ENCODE data around the gene VAMP2.
A peak's percentile ranks its signal among the peaks of the same experiment; 100 is the strongest.

Gene VAMP2

GRCh38 chr17:8125947-8126490 is 36.7 kb downstream of the VAMP2 start:
- peak overlapping the region; percentile 78 for H3K4me3 ChIP-seq (ENCODE audit: control insufficient read depth, low read depth, low read length)
- DNase-seq (ENCODE audit: low read depth): no peak
- TF ChIP-seq, protein P1, sequence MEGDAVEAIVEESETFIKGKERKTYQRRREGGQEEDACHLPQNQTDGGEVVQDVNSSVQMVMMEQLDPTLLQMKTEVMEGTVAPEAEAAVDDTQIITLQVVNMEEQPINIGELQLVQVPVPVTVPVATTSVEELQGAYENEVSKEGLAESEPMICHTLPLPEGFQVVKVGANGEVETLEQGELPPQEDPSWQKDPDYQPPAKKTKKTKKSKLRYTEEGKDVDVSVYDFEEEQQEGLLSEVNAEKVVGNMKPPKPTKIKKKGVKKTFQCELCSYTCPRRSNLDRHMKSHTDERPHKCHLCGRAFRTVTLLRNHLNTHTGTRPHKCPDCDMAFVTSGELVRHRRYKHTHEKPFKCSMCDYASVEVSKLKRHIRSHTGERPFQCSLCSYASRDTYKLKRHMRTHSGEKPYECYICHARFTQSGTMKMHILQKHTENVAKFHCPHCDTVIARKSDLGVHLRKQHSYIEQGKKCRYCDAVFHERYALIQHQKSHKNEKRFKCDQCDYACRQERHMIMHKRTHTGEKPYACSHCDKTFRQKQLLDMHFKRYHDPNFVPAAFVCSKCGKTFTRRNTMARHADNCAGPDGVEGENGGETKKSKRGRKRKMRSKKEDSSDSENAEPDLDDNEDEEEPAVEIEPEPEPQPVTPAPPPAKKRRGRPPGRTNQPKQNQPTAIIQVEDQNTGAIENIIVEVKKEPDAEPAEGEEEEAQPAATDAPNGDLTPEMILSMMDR (conservative IDR thresholded peaks at IDR 0.05; ENCODE audit: control insufficient read depth, insufficient read depth, low read depth, low read length): no peak

GRCh38 chr17:8125154-8125946 is 37.4 kb downstream of the VAMP2 start:
- TF ChIP-seq, protein P1 (conservative IDR thresholded peaks at IDR 0.05; ENCODE audit: control insufficient read depth, insufficient read depth, low read depth, low read length): no peak
- peak; percentile 68 for DNase-seq (ENCODE audit: low read depth)
- H3K4me3 ChIP-seq (ENCODE audit: control insufficient read depth, low read depth, low read length): peak overlapping the region; percentile 78

DNA sequence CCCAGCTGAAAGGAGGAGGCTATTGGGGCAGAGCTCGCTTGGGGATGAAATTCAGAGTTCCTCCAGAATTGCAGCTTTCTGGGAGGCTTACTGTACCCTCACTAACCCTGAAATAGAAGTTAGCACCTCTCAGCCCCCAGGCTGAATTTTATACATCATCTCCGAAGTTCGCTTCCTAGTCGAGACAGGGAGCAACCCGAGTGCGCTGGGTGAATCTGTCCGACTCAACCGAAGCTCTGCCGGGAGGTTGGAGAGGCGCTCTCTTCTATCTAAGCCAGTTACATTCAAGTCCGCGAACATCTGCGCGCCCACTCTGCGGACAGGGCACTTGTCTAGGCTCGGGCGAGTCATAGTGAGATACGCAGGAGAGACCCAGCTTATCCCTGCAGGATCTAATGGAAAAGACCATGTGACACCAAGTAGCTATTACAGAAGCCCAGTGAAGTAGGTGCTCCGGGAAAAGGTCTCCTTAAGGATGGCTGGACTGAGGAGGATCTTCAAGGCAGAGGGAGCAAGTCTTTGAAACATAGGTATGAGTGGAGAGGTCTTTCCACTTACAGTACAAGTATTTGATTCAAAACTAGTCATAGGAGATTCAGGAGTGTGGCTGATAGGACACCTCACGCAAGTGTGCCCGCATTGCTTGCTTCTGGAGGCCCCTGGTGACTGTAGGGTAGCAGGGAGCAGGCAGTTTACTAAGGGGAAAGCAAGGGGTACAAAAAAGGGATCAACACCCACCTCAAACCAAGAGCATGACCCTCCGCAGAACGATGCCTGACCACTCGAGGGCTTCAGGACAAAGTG is 38.2 kb downstream of the VAMP2 start:
- DNase-seq (ENCODE audit: low read depth): no peak
- peak overlapping the region; percentile 48 for H3K4me3 ChIP-seq (ENCODE audit: control insufficient read depth, low read depth, low read length)
- TF ChIP-seq, protein P1 (conservative IDR thresholded peaks at IDR 0.05; ENCODE audit: control insufficient read depth, insufficient read depth, low read depth, low read length): no peak

DNA sequence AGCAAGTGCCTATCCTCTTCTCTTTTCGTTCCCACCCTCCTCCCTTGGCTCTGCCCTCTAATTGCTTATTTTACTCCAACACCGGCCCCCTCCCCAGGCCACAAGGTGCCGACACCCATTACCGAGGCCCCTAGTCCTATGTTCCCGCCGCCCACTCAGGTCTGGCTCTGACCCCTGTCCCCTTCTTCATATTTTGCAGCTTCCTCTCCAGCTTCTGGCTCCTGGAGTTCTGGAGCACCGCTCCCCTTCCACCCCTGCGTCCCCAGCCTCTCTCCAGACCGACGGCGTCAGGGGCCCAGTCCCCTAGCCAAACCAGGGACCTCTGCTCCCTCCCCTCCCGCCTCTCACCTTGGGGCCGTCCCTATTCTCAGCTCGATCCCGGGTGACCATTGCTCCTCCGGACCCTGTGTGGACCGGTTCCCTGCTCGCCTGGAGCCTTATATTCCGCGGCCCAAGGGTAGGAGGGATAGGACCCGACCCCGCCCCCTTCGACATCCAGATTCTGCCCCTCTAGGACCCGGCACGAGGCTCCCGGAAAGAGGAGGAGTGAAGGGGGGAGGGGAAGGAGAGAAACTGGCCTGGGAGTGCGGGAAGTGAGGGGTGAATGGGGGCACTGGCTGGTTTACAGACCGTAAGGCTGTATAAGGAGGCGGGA is 38.9 kb downstream of the VAMP2 start, which contains the start of gene HES7:
HES7 (minus strand) TSS at position 412 of the 655 bp plus-strand sequence; CDS start at position 390, 22 bp downstream.
- no peak for DNase-seq (ENCODE audit: low read depth)
- peak within 1 kb of the TSS; percentile 48 for H3K4me3 ChIP-seq (ENCODE audit: control insufficient read depth, low read depth, low read length)
- TF ChIP-seq, protein P1 (conservative IDR thresholded peaks at IDR 0.05; ENCODE audit: control insufficient read depth, insufficient read depth, low read depth, low read length): no peak

DNA sequence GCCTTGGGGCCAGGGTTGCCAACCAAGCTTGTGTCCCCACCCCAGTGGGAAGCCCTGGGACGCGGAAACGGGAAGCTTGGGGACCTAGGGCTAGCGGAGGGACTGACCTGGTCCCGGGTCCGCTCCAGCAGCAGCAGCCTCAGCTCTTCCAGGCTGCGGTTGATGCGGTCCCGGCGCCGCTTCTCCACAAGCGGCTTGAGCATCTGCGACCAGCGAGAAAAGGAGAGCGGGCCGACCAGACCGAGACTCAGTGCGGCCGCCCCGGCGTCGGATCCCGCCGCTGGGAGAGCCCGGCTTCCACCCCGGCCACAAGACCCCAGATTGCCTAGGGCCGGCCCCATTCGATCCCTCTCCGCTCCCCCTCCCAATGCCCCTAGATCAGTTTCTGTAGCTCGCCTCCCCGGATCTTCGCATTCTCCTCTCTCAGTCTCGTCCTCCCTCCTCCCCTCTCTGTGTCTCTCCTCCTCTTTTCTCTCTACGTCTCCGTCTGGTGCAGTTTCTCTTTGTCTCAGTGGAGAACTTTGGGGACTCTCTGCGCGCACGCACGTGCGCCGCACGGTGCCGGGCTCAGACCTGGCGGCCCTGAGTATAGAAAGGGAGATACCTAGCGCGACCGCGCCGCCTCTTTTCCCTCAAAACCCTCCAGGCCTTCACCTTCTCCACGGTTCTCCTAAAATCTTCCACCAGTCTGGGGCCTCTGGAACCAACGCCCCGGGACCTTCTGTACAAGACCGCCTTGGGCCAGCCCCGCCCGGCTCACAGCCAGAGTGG is 39.6 kb downstream of the VAMP2 start:
- DNase-seq (ENCODE audit: low read depth): no peak
- H3K4me3 ChIP-seq (ENCODE audit: control insufficient read depth, low read depth, low read length): peak overlapping the region; percentile 48
- TF ChIP-seq, protein P1 (conservative IDR thresholded peaks at IDR 0.05; ENCODE audit: control insufficient read depth, insufficient read depth, low read depth, low read length): no peak

Data from fibroblast of mammary gland (primary cell).